Erythroblast (primary cell): Measurements from ENCODE around the gene YWHAQ.
A peak's percentile ranks its signal among the peaks of the same experiment; 100 is the strongest.

ENCODE experiments used
- DNase-seq, 2 experiments: peaks; one replicate each; lab custom pipeline; 2025; lab: John Stamatoyannopoulos, UW
- GATA1 ChIP-seq: IDR thresholded peaks from 2 replicates; pipeline ENCODE4 v1.6.1; 2011; ENCODE audit warnings: low read depth, mild to moderate bottlenecking, control low read depth, low read length, moderate library complexity
- POLR2A ChIP-seq: IDR thresholded peaks from 2 replicates; pipeline ENCODE4 v1.6.1; 2011; ENCODE audit warnings: mild to moderate bottlenecking, low read length

The YWHAQ gene

GRCh38 chr2:9660781-9661180, 30.0 kb upstream of the YWHAQ start:
- no peak for DNase-seq
- TF ChIP-seq GATA1 (no peak), POLR2A (no peak)

DNA sequence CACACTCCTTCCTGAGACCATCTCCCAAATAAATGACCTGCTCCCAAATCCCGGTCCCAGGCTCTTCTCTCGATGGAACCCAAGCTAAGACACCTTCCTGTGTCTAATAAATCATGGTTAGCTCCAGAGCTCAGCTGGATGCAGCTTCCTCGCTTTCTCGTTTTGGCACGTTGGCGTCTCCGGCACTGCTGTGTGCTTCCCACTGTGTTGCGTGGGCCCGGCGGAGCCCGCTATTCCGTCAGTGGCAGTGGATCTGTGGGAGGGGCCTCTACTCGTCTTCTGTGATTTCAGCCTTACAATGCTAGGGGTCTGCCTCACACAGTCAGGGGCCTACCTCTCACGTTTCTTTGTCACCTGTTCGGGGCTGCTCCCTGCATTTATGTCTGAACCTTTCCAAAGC, 29.4 kb upstream of the YWHAQ start:
- DNase-seq: no peak
- no peak for TF ChIP-seq GATA1
- TF ChIP-seq POLR2A: no peak

DNA sequence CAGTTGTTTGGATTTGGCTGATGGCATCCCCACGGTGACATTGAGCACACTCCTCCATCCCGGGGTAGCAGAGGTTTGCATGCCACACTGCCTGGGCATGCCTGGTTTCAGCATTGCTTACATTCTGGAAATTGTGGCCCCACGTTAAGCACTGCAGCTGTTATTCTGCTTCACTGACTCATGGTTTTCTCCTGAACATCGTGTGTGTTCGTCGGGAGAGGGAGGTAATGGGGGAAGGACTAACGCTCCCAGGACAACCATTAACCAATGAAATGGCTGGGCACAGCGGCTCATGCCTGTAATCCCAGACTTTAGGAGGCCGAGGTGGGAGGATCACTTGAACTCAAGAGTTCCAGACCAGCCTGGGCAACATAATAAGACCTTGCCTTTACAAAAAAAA, 28.2 kb upstream of the YWHAQ start:
- TF ChIP-seq POLR2A (no peak), GATA1 (no peak)
- DNase-seq: no peak

DNA sequence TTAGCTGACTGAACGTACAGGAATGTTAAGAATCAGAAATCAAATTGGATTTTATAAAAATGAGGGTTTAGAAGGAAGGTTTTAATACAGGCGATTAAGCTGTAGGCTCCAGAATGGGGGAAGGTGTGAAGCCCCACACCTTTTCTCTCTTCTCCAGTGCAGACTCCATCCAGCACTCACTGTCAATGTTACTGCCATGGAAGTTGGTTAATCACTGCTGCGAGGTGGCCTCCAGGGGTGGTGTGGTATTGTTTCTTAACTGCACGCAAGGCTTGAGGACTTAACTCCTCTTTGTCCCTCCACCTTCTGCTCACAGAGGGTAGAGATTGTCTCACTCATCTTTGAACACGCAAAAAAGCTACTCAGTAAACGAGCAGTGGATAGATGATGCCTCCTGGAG, 26.9 kb upstream of the YWHAQ start:
- DNase-seq: no peak
- TF ChIP-seq POLR2A: no peak
- no peak for TF ChIP-seq GATA1

DNA sequence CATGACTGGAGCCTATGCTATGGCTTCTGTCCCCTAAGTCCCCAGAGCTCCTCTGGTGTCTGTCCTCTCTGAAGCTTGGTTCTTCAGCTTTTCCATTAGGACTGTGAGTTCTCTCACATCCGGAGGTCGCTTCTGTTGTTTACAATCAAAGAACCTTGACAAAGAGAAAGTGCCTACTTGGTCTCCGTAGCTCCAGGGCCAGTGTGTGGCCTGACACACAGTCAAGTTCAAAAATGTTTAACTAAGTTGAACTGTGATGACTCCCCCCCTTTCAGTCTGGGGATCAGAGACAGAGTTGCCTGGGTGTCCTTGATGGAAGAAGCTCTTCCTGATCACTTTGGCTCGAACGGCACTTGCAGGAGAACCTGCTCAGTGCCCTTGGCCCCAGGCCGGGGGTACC, 26.3 kb upstream of the YWHAQ start:
- no peak for DNase-seq
- TF ChIP-seq GATA1: no peak
- TF ChIP-seq POLR2A: no peak

- TF ChIP-seq GATA1: no peak
- TF ChIP-seq POLR2A: no peak
- DNase-seq: no peak
Observed at GRCh38 chr2:9656270-9656766, 25.5 kb upstream of the YWHAQ start.

DNA sequence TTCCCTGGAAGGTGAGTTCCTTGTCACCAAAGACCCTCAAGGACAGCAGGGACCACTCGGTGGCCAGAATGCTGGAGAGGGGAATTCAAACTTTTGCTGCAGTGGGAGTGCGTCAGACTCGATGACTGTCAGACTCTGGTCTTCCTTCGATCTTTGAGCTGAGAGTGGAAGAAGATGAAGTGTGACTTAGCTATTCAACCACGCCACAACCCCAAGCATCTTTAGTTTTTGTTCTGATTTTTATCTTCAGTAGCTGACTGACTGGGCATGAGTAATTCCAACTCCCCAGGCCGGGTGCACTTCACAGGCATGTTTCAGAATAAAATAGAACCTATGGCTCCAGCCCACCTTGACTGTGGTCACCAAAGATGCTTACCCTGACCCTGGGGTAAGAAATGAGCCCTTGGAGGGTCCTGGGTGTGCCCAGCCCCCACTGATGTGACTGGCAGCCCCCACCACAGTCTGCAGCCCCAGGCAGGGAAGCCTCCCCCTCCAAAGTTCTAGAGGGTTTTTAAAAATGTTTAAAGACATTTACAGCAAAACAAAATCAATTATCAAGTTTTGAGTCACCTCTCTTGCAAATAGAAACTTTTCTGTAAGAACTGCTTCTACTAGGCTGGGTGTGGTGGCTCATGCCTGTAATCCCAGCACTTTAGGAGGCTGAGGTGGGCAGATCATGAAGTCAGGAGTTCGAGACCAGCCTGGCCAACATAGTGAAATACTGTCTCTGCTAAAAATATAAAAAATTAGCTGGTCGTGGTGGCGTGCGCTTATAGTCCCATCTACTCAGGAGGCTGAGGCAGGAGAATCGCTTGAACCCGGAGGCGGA, 24.9 kb upstream of the YWHAQ start:
- peak; percentile 32 to 67 for DNase-seq
- no peak for TF ChIP-seq GATA1
- no peak for TF ChIP-seq POLR2A

- DNase-seq: peak in 1 of 2 experiments; percentile 18
- TF ChIP-seq POLR2A (no peak), GATA1 (no peak)
Observed at GRCh38 chr2:9654452-9655100, 23.8 kb upstream of the YWHAQ start.

GRCh38 chr2:9653485-9654271, 22.9 kb upstream of the YWHAQ start:
- DNase-seq: no peak
- TF ChIP-seq POLR2A: no peak
- TF ChIP-seq GATA1: no peak

GRCh38 chr2:9652898-9653479, 22.2 kb upstream of the YWHAQ start:
- no peak for DNase-seq
- TF ChIP-seq POLR2A (no peak), GATA1 (no peak)

DNA sequence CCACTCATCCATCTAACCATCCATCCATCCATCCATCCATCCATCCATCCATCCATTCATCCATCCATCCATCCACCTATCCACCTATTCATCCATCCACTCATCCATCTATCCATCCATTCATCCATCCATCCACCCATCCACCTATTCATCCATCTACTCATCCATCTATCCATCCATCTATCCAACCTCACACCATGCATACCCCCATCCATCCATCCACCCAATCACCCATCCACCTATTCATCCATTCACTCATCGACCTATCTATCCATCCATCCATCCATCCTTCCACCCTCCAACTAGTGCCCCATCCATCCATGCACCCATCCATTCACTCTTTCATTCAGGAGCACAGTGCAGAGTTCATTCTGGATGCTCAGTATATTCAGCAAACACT, 21.5 kb upstream of the YWHAQ start:
- DNase-seq: no peak
- no peak for TF ChIP-seq POLR2A

DNA sequence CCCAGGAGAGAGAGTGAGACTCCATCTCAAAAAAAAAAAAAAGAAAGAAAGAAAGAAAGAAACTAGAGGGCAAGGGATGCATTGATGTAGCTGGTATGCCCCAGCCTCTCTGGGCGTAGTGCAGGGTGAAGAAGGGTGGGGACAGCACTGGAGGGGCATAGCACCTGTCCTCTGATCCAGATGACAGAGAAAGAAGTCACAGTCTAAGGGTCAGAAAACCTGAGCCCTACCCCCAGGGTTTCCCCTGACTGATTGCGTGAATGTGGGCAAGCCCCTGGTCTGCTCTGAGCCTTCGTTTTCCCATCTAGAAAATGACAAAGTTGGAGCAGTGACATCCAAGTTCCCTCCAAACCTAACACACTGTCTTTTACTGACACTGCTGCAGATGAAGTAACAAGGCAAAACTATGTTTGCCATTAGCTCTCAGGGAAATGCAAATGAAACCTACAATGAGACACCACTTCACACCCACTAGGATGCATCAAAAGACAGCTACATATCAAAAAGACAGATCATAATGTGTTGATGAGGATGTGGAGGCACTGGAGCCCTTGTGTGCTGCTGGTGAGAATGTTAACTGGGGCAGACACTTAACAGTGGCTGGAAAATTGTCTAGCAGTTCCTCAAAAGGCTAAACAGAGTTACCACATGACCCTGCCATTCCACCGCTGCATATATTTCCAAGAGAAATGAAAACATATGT, 19.5 kb upstream of the YWHAQ start:
- no peak for TF ChIP-seq GATA1
- no peak for TF ChIP-seq POLR2A
- no peak for DNase-seq

- no peak for DNase-seq
- no peak for TF ChIP-seq POLR2A
- no peak for TF ChIP-seq GATA1
Observed at GRCh38 chr2:9649261-9649660, 18.5 kb upstream of the YWHAQ start.
